ENCODE results near the gene IL1RN.

GRCh38 chr2:113142290-113142689 is 14.9 kb downstream of the IL1RN start:
- TF ChIP-seq CTCF (conservative IDR thresholded peaks at IDR 0.05 in 1 of 2, IDR thresholded peaks at IDR 0.05 in 1 of 2; ENCODE audit: extremely low read depth in 1 of 2, insufficient read depth in 1 of 2, low read depth in 1 of 2, low read length in 2 of 2) = no peak
- TF ChIP-seq EZH2 (IDR thresholded peaks at IDR 0.05; ENCODE audit: borderline replicate concordance, low read length) = no peak

Data from mammary epithelial cell (primary cell).